HG02623 (cell line): ENCODE data around the gene SUPT6H.
"Not testable (repeated sequence)": the region's sequence is repeated elsewhere in the genome, so short reads cannot be mapped to it uniquely, and the experiment has no call there.

Source experiments
- ATAC-seq: cut with Tn5 transposase; IDR thresholded peaks from one replicate; pipeline ENCODE4 v1.9.1; 2021; ENCODE audit warnings: moderate library complexity; ENCODE audit not compliant: unreplicated experiment

Gene SUPT6H

GRCh38 chr17:28717578-28718332 lies 55.8 kb downstream of the SUPT6H start, which contains the start of gene RAB34:
Gene RAB34 (minus strand): TSS chr17:28717868. CDS start chr17:28717266, 602 bp downstream.
- ATAC-seq, result no peak

- no peak for ATAC-seq
Measured at GRCh38 chr17:28718333-28719020, 56.5 kb downstream of the SUPT6H start.

GRCh38 chr17:28719021-28719433 lies 57.0 kb downstream of the SUPT6H start:
- no peak for ATAC-seq

GRCh38 chr17:28720247-28720996 lies 58.4 kb downstream of the SUPT6H start:
- no peak for ATAC-seq

GRCh38 chr17:28720997-28721329 lies 59.0 kb downstream of the SUPT6H start:
- not testable (repeated sequence) for ATAC-seq

GRCh38 chr17:28722417-28723158 lies 60.6 kb downstream of the SUPT6H start:
- no peak for ATAC-seq

GRCh38 chr17:28723159-28723835 lies 61.3 kb downstream of the SUPT6H start:
- no peak for ATAC-seq

GRCh38 chr17:28723836-28724499 lies 62.0 kb downstream of the SUPT6H start:
- ATAC-seq, result not testable (repeated sequence)

- ATAC-seq, result no peak
Measured at GRCh38 chr17:28724500-28725165, 62.6 kb downstream of the SUPT6H start.

- ATAC-seq, result no peak
Measured at GRCh38 chr17:28725166-28725659, 63.2 kb downstream of the SUPT6H start.

- ATAC-seq, result no peak
Measured at GRCh38 chr17:28725660-28726225, 63.7 kb downstream of the SUPT6H start.

- ATAC-seq, result no peak
Measured at GRCh38 chr17:28726226-28726626, 64.2 kb downstream of the SUPT6H start, which contains the start of gene TLCD1. Gene TLCD1 (minus strand): TSS chr17:28726233. CDS start chr17:28726097, 136 bp downstream.

GRCh38 chr17:28726627-28727491 lies 64.9 kb downstream of the SUPT6H start:
- ATAC-seq, result peak; percentile 37

GRCh38 chr17:28728364-28729200 lies 66.6 kb downstream of the SUPT6H start, which contains the start of gene NEK8:
Gene NEK8 (plus strand): TSS chr17:28728788. CDS start chr17:28728814, 26 bp downstream.
- peak; percentile 34 for ATAC-seq

GRCh38 chr17:28729950-28730330 lies 67.9 kb downstream of the SUPT6H start:
- ATAC-seq, result no peak

- no peak for ATAC-seq
Measured at GRCh38 chr17:28733346-28733745, 71.3 kb downstream of the SUPT6H start.
